HEK293 (cell line): ENCODE data around the gene PPP4R1.

ENCODE experiments used
- BCL11B ChIP-seq: fragments of 450-650 bp; formaldehyde crosslinking; IDR thresholded peaks from 2 replicates; pipeline ENCODE4 v1.5.1; 2016; ENCODE audit warnings: low read depth, missing biosample characterization, missing genetic modification characterization
- YY1 ChIP-seq: fragments of 450-650 bp; formaldehyde crosslinking; IDR thresholded peaks from 2 replicates; pipeline ENCODE4 v1.5.1; 2018; ENCODE audit warnings: missing biosample characterization, missing genetic modification characterization
- ZFP69B ChIP-seq: fragments of 450-650 bp; formaldehyde crosslinking; IDR thresholded peaks from 2 replicates; pipeline ENCODE4 v1.5.1; 2016; ENCODE audit warnings: missing biosample characterization, missing genetic modification characterization
- ZNF560 ChIP-seq: fragments of 450-650 bp; formaldehyde crosslinking; IDR thresholded peaks from 2 replicates; pipeline ENCODE4 v1.5.1; 2017; ENCODE audit warnings: missing biosample characterization, missing genetic modification characterization, borderline replicate concordance
- TF ChIP-seq, protein P1 (sequence below): fragments of 450-650 bp; formaldehyde crosslinking; IDR thresholded peaks from 2 replicates; pipeline ENCODE4 v1.5.1; 2016; ENCODE audit warnings: missing biosample characterization, missing genetic modification characterization
- TF ChIP-seq, protein P2 (sequence below): fragments of 450-650 bp; formaldehyde crosslinking; IDR thresholded peaks from 2 replicates; pipeline ENCODE4 v1.5.1; 2016; ENCODE audit warnings: missing biosample characterization, missing genetic modification characterization

DNA sequence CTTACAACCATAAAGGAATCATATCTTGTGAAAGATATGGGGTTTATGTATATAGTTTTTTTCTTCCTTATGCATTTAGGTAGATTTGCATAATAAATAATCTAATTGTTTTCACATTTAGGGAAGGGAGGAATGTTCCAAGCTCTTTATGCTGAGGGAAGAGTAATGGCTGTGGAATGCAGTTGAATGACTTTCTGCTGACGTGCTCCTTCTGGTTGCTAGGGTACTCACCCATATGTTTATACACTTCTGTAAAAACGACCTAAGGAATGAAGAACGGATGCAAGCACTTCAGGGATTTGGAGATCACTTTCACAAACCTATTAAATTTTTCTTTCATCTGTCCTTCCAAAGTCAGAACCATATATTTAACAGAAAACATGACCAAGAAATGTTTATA lies 29.2 kb upstream of the PPP4R1 start:
- TF ChIP-seq YY1 (tag by site-specific recombination) (no peak), ZNF560 (tag by site-specific recombination) (no peak), ZFP69B (tag by site-specific recombination) (no peak), BCL11B (no peak)
- TF ChIP-seq, protein P1, sequence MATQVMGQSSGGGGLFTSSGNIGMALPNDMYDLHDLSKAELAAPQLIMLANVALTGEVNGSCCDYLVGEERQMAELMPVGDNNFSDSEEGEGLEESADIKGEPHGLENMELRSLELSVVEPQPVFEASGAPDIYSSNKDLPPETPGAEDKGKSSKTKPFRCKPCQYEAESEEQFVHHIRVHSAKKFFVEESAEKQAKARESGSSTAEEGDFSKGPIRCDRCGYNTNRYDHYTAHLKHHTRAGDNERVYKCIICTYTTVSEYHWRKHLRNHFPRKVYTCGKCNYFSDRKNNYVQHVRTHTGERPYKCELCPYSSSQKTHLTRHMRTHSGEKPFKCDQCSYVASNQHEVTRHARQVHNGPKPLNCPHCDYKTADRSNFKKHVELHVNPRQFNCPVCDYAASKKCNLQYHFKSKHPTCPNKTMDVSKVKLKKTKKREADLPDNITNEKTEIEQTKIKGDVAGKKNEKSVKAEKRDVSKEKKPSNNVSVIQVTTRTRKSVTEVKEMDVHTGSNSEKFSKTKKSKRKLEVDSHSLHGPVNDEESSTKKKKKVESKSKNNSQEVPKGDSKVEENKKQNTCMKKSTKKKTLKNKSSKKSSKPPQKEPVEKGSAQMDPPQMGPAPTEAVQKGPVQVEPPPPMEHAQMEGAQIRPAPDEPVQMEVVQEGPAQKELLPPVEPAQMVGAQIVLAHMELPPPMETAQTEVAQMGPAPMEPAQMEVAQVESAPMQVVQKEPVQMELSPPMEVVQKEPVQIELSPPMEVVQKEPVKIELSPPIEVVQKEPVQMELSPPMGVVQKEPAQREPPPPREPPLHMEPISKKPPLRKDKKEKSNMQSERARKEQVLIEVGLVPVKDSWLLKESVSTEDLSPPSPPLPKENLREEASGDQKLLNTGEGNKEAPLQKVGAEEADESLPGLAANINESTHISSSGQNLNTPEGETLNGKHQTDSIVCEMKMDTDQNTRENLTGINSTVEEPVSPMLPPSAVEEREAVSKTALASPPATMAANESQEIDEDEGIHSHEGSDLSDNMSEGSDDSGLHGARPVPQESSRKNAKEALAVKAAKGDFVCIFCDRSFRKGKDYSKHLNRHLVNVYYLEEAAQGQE (tag by site-specific recombination): no peak
- TF ChIP-seq, protein P2, sequence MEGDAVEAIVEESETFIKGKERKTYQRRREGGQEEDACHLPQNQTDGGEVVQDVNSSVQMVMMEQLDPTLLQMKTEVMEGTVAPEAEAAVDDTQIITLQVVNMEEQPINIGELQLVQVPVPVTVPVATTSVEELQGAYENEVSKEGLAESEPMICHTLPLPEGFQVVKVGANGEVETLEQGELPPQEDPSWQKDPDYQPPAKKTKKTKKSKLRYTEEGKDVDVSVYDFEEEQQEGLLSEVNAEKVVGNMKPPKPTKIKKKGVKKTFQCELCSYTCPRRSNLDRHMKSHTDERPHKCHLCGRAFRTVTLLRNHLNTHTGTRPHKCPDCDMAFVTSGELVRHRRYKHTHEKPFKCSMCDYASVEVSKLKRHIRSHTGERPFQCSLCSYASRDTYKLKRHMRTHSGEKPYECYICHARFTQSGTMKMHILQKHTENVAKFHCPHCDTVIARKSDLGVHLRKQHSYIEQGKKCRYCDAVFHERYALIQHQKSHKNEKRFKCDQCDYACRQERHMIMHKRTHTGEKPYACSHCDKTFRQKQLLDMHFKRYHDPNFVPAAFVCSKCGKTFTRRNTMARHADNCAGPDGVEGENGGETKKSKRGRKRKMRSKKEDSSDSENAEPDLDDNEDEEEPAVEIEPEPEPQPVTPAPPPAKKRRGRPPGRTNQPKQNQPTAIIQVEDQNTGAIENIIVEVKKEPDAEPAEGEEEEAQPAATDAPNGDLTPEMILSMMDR (tag by site-specific recombination): no peak
